ENCODE results near the gene BRD7. TPM values are rescaled to one million over a fixed set of nuclear protein-coding genes. Genes with fewer than 3 reads are reported as not detected.

The BRD7 gene
- total and polyA plus RNA-seq, 2 donors (not counting 1 experiment from before 2014, with no cell fraction given), result 29.8 to 64.5 TPM

- no peaks in the 10 kb centered on the region for H3K9me3 Mint-ChIP-seq (ENCODE audit: insufficient read depth)
- Histone ChIP-seq H3K79me2 (ENCODE audit: control insufficient read depth, insufficient read depth, low read length) (no peaks in the 10 kb centered on the region), H3K27me3 (replicated peaks in 1 of 4; ENCODE audit: control extremely low read depth in 1 of 4, control insufficient read depth in 3 of 4, insufficient read depth in 4 of 4, low read length in 3 of 4) (peaks cover 0 to 3% (median 0%) of the 10 kb centered on the region in 4 experiments), H3K9me3 (ENCODE audit: control extremely low read depth in 1 of 3, control insufficient read depth in 2 of 3, insufficient read depth in 1 of 3, low read length in 2 of 3) (no peaks in the 10 kb centered on the region), H4K20me1 (ENCODE audit: control insufficient read depth, insufficient read depth, low read length, poor library complexity, severe bottlenecking) (no peaks in the 10 kb centered on the region), H3K4me1 (ENCODE audit: control insufficient read depth in 2 of 2, insufficient read depth in 2 of 2, low read length in 2 of 2) (peaks cover 5 to 9% of the 10 kb centered on the region in 2 donors), H3K9ac (ENCODE audit: low read length) (no peak overlapping the region), H3K4me2 (replicated peaks; ENCODE audit: low read depth, low read length, poor library complexity, severe bottlenecking) (peak overlapping the region; percentile 37), H3K27ac (ENCODE audit: low read length in 2 of 2) (no peak overlapping the region), H3K4me3 (ENCODE audit: control extremely low read depth in 1 of 5, extremely low read depth in 1 of 5, insufficient read depth in 1 of 5, low read depth in 2 of 5, low read length in 4 of 5) (no peak overlapping the region), H3K36me3 (replicated peaks in 1 of 2; ENCODE audit: control extremely low read depth in 1 of 2, control insufficient read depth in 1 of 2, extremely low read depth in 1 of 2, insufficient read depth in 2 of 2, low read length in 1 of 2) (no peaks in the 10 kb centered on the region), H2AFZ (ENCODE audit: insufficient read depth, low read depth, low read length, poor library complexity, severe bottlenecking) (peak overlapping the region; percentile 42)
- peak overlapping the region; percentile 75 for H3K27ac Mint-ChIP-seq
- H3K27me3 Mint-ChIP-seq, result no peaks in the 10 kb centered on the region
- DNase-seq, result no peak
- ChIA-PET POLR2A (no interaction called here), CTCF (no interaction called here)
- no peak for TF ChIP-seq CTCF (IDR thresholded peaks at IDR 0.05)
- no peak for TF ChIP-seq EZH2 (IDR thresholded peaks at IDR 0.05; ENCODE audit: borderline replicate concordance, insufficient read depth, low read depth, low read length, poor library complexity, severe bottlenecking)
- no peak overlapping the region for H3K4me3 Mint-ChIP-seq
- peak; percentile 33 for ATAC-seq (ENCODE audit: low read depth)
- 84% methylated on average over 9 of the region's 10 CpGs for WGBS (ENCODE audit: insufficient coverage)
- intact Hi-C loops (cut with micrococcal nuclease), result no loop called here
- peaks cover 13% of the 10 kb centered on the region for H3K4me1 Mint-ChIP-seq
These were observed 27.2 kb upstream of the BRD7 start for GRCh38 chr16:50395763-50396710.
